ENCODE data around the gene CLMN.

Gene CLMN

DNA sequence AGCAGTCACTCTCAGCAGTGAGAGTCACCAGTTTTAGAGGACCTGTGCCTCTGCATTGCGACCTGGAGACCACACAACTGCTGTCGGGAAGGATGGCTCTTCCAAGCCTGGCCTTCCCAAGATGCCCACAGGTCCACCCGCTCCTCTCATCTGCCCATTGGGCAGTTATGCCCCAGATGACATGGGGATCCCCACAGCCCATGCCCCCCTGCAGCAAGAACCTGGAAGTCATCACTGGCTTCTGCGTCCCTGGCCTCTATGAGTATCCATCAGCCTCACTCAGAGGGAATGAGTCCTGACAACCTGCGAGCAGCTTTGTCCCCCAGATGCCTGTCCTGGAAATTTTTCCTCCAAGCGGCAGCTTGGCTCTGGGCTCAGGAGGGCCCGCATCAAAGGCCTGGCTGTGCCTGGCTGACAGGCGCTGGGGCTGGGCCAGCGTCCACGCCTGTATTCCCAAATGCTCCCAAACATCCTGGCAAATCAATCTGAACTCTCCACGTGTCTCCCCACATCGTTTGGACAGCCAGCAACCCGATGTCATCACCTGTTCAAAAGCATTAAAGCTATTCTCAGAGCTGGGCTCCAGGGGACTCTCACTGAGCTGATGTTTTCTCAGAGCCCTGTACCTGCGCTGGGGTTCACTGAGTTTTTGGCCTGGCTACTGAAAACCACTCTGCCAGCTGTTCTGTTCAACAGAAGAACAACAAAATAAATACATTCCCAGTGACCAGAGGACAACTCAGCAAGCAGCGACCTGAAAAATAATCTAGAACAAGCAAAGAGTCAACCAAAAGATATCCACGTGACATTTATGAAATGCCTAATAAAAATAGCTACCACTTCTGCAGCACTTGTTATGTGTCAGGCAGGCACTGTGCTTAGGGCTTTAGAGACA lies 57.8 kb downstream of the CLMN start:
- no peak for DNase-seq (ENCODE audit: low read depth in 2 of 2)

GRCh38 chr14:95260537-95261361 lies 59.0 kb downstream of the CLMN start:
- peak; percentile 17 to 52 for DNase-seq (ENCODE audit: low read depth in 2 of 2)

GRCh38 chr14:95258754-95259593 lies 60.7 kb downstream of the CLMN start:
- no peak for DNase-seq (ENCODE audit: low read depth in 2 of 2)

- no peak for DNase-seq (ENCODE audit: low read depth in 2 of 2)
These were observed 61.6 kb downstream of the CLMN start for GRCh38 chr14:95258156-95258555.

- DNase-seq (ENCODE audit: low read depth in 2 of 2) = no peak
These were observed 62.2 kb downstream of the CLMN start for GRCh38 chr14:95257521-95257920.

- DNase-seq (ENCODE audit: low read depth in 2 of 2) = no peak
These were observed 63.0 kb downstream of the CLMN start for GRCh38 chr14:95256776-95257060.

DNA sequence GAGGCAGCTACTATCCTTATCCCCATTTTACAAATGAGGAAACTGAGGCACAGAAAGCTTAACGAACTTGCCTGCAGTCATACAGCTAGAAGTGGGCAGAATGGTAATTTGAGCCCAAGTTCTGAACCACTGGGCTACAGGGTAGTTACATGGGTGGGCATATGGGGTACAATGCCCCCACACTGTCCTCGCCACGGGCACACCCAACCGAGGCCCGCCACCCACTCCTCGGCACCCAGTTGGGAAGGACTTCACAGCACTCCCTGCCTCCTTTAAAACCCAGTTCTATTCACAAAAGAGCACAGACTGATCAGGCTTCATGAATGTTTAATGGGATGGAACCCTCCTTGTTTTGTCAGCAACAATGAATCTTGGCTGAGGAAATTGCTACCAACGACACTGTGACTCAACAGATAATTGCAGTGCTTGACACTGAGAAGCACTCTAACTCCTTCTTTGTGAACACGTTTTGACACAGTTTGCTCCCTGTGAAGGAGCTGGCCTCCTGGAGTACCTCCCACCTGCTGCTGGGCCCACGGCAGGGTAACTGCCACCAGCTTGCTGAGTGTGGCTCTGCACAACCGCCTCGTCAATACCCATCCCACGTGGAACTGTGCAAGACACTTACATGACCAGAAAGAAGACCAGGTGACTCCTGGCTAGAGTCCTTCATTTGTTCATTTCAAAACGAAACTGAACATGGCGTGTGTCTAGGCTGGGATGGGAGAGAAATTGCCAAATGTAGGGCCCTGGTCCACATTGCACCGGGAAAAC lies 63.5 kb downstream of the CLMN start:
- no peak for DNase-seq (ENCODE audit: low read depth in 2 of 2)

GRCh38 chr14:95255487-95255886 lies 64.2 kb downstream of the CLMN start:
- no peak for DNase-seq (ENCODE audit: low read depth in 2 of 2)

DNA sequence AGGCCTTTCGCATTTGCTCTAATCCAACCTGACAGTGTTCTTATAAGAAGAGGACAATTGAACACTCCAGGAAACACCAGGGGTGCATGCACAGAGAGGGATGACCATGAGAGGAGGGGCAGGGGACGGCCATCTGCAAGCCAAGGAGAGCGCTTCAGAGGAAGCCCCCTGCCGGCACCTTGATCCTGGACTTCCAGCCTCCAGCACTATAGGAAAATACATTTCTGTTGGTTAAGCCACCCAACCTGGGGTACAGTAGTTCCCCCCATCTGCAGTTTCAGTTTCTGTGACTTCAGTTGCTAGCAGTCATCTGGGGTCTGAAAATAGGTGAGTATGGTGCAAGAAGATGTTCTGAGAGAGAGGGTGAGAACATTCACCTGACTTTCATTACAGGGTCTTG lies 64.7 kb downstream of the CLMN start:
- DNase-seq (ENCODE audit: low read depth in 2 of 2) = no peak

- DNase-seq (ENCODE audit: low read depth in 2 of 2) = no peak
These were observed 65.4 kb downstream of the CLMN start for GRCh38 chr14:95254288-95254687.

DNA sequence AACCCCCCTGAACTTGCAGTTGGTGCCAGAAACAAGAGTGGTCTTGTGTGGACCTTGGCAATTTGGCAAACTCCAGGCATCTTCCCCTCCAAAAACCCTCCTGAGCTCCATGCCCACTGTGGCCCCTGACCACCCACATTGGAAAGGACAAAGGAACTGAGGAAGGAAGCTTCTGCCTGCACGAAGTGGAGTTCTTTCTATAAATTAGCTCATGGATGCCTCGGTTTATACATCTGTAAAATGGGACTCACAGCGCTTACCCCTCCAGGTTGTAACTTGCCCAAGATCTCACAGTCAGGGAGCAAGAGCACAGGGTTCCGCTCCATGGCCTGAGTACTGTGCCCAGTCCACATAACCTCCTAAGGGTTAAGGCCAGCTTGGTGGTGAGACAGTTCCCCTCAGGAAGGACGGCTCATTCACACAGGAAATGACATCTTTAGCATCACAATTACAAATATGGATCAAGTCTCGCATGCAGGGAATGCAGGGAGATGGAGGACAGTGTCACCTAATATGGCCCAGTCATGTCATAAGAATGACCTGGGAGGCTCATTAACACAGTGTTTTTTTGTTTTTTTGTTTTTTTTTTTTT lies 66.6 kb downstream of the CLMN start:
- no peak for DNase-seq (ENCODE audit: low read depth in 2 of 2)

- no peak for DNase-seq (ENCODE audit: low read depth in 2 of 2)
These were observed 67.5 kb downstream of the CLMN start for GRCh38 chr14:95252219-95252618.

- DNase-seq (ENCODE audit: low read depth in 2 of 2) = no peak
These were observed 68.8 kb downstream of the CLMN start for GRCh38 chr14:95250936-95251335.

GRCh38 chr14:95250140-95250769 lies 69.5 kb downstream of the CLMN start:
- no peak for DNase-seq (ENCODE audit: low read depth in 2 of 2)

GRCh38 chr14:95248432-95248831 lies 71.3 kb downstream of the CLMN start:
- DNase-seq (ENCODE audit: low read depth in 2 of 2) = no peak

DNA sequence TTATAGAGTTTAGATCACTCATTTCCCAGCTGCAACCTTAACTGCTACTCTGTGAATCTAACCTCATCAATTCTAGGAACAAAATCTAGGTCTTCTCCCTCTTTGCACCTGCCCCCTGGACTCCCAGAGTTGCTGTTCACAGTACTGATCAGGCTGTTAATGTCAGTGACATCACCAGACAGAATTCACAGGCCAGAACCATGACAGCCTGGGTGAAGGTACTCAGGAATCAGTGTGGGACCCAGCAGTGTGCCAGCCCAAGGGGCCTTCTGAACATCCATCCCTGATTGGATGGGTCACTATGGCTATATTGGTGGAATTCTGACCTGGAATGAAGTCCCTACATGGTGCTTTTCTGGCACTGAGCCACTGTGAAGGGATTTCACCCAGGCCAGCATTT lies 72.8 kb downstream of the CLMN start:
- no peak for DNase-seq (ENCODE audit: low read depth in 2 of 2)

- DNase-seq (ENCODE audit: low read depth in 2 of 2) = no peak
These were observed 74.4 kb downstream of the CLMN start for GRCh38 chr14:95245334-95245733.

- no peak for DNase-seq (ENCODE audit: low read depth in 2 of 2)
These were observed 75.1 kb downstream of the CLMN start for GRCh38 chr14:95244587-95244986.

- DNase-seq (ENCODE audit: low read depth in 2 of 2) = no peak
These were observed 76.8 kb downstream of the CLMN start for GRCh38 chr14:95242870-95243269.

Data from stimulated activated CD4-positive, alpha-beta T cell treated with anti-CD3 and anti-CD28 coated beads, Interleukin-12 subunit alpha, Interleukin-12 subunit beta, amount 100 ng/mL, for 24 hours (primary cell).